Activated T-helper 1 cell treated with Interleukin-2 at 50 U/mL for 16 hours (primary cell): ENCODE data around the gene CACNA1C.

ENCODE experiments used
- DNase-seq: peaks from one replicate; pipeline ENCODE4 v3.0.0-alpha.2; 2020; ENCODE audit warnings: low read depth

CACNA1C gene

GRCh38 chr12:2140858-2141519 is 88.2 kb downstream of the CACNA1C start:
- DNase-seq: no peak

- no peak for DNase-seq
These were observed 89.3 kb downstream of the CACNA1C start for GRCh38 chr12:2142068-2142467.

- no peak for DNase-seq
These were observed 92.2 kb downstream of the CACNA1C start for GRCh38 chr12:2144951-2145350.

GRCh38 chr12:2145433-2145998 is 92.7 kb downstream of the CACNA1C start:
- DNase-seq: no peak

GRCh38 chr12:2147335-2147734 is 94.5 kb downstream of the CACNA1C start:
- no peak for DNase-seq

GRCh38 chr12:2149091-2149490 is 96.3 kb downstream of the CACNA1C start:
- DNase-seq: no peak

GRCh38 chr12:2150833-2151232 is 98.0 kb downstream of the CACNA1C start:
- no peak for DNase-seq

- DNase-seq: no peak
These were observed 98.6 kb downstream of the CACNA1C start for GRCh38 chr12:2151391-2151790.

- no peak for DNase-seq
These were observed 99.3 kb downstream of the CACNA1C start for GRCh38 chr12:2152134-2152533.

- no peak for DNase-seq
These were observed 101.3 kb downstream of the CACNA1C start for GRCh38 chr12:2154050-2154449.

GRCh38 chr12:2154521-2154920 is 101.7 kb downstream of the CACNA1C start:
- no peak for DNase-seq

- no peak for DNase-seq
These were observed 103.5 kb downstream of the CACNA1C start for GRCh38 chr12:2156333-2156732.

GRCh38 chr12:2160043-2160442 is 107.3 kb downstream of the CACNA1C start:
- DNase-seq: no peak

GRCh38 chr12:2161473-2161872 is 108.7 kb downstream of the CACNA1C start:
- DNase-seq: no peak

GRCh38 chr12:2163177-2163941 is 110.6 kb downstream of the CACNA1C start:
- no peak for DNase-seq

- no peak for DNase-seq
These were observed 112.2 kb downstream of the CACNA1C start for GRCh38 chr12:2165021-2165420.

- no peak for DNase-seq
These were observed 113.1 kb downstream of the CACNA1C start for GRCh38 chr12:2165927-2166326.

GRCh38 chr12:2166696-2167095 is 113.9 kb downstream of the CACNA1C start:
- DNase-seq: no peak

- DNase-seq: no peak
These were observed 114.4 kb downstream of the CACNA1C start for GRCh38 chr12:2167231-2167630.

GRCh38 chr12:2168808-2169207 is 116.0 kb downstream of the CACNA1C start:
- no peak for DNase-seq

GRCh38 chr12:2169489-2169888 is 116.7 kb downstream of the CACNA1C start:
- DNase-seq: no peak

GRCh38 chr12:2169940-2170339 is 117.2 kb downstream of the CACNA1C start:
- no peak for DNase-seq

- DNase-seq: no peak
These were observed 117.6 kb downstream of the CACNA1C start for GRCh38 chr12:2170376-2170775.
